ENCODE data around the gene TCERG1. TPM values are rescaled to one million over a fixed set of nuclear protein-coding genes. Genes with fewer than 3 reads are reported as not detected.

Gene TCERG1
- polyA plus RNA-seq, 4 donors = 88.7 to 148 (median 128) TPM

- DNase-seq (ENCODE audit: low read depth in 4 of 4, low spot score in 3 of 4) = no peak
Observed at GRCh38 chr5:146451411-146451810, 4.3 kb downstream of the TCERG1 start.

- no peak for DNase-seq (ENCODE audit: low read depth in 4 of 4, low spot score in 3 of 4)
Observed at GRCh38 chr5:146457431-146457830, 10.3 kb downstream of the TCERG1 start.

- no peak for DNase-seq (ENCODE audit: low read depth in 4 of 4, low spot score in 3 of 4)
Observed at GRCh38 chr5:146458894-146459293, 11.8 kb downstream of the TCERG1 start.

- no peak for DNase-seq (ENCODE audit: low read depth in 4 of 4, low spot score in 3 of 4)
Observed at GRCh38 chr5:146461319-146461718, 14.2 kb downstream of the TCERG1 start.

GRCh38 chr5:146463446-146463845 lies 16.3 kb downstream of the TCERG1 start:
- DNase-seq (ENCODE audit: low read depth in 4 of 4, low spot score in 3 of 4) = no peak

GRCh38 chr5:146466521-146467349 lies 19.6 kb downstream of the TCERG1 start:
- DNase-seq (ENCODE audit: low read depth in 4 of 4, low spot score in 3 of 4) = no peak

GRCh38 chr5:146467760-146468159 lies 20.6 kb downstream of the TCERG1 start:
- no peak for DNase-seq (ENCODE audit: low read depth in 4 of 4, low spot score in 3 of 4)

- DNase-seq (ENCODE audit: low read depth in 4 of 4, low spot score in 3 of 4) = no peak
Observed at GRCh38 chr5:146474065-146474464, 26.9 kb downstream of the TCERG1 start.

- DNase-seq (ENCODE audit: low read depth in 4 of 4, low spot score in 3 of 4) = no peak
Observed at GRCh38 chr5:146475190-146475780, 28.2 kb downstream of the TCERG1 start.

GRCh38 chr5:146475906-146476305 lies 28.8 kb downstream of the TCERG1 start:
- DNase-seq (ENCODE audit: low read depth in 4 of 4, low spot score in 3 of 4) = no peak

- DNase-seq (ENCODE audit: low read depth in 4 of 4, low spot score in 3 of 4) = no peak
Observed at GRCh38 chr5:146482775-146483174, 35.6 kb downstream of the TCERG1 start.

GRCh38 chr5:146484714-146485391 lies 37.7 kb downstream of the TCERG1 start:
- no peak for DNase-seq (ENCODE audit: low read depth in 4 of 4, low spot score in 3 of 4)

- no peak for DNase-seq (ENCODE audit: low read depth in 4 of 4, low spot score in 3 of 4)
Observed at GRCh38 chr5:146490089-146490843, 43.1 kb downstream of the TCERG1 start.

- no peak for DNase-seq (ENCODE audit: low read depth in 4 of 4, low spot score in 3 of 4)
Observed at GRCh38 chr5:146494656-146495055, 47.5 kb downstream of the TCERG1 start.

GRCh38 chr5:146499680-146500079 lies 52.5 kb downstream of the TCERG1 start:
- no peak for DNase-seq (ENCODE audit: low read depth in 4 of 4, low spot score in 3 of 4)

- DNase-seq (ENCODE audit: low read depth in 4 of 4, low spot score in 3 of 4) = no peak
Observed at GRCh38 chr5:146507428-146507827, 60.3 kb downstream of the TCERG1 start.

- DNase-seq (ENCODE audit: low read depth in 4 of 4, low spot score in 3 of 4) = no peak
Observed at GRCh38 chr5:146510559-146511125, 63.5 kb downstream of the TCERG1 start.

- DNase-seq (ENCODE audit: low read depth in 4 of 4, low spot score in 3 of 4) = no peak
Observed at GRCh38 chr5:146513462-146513861, 66.3 kb downstream of the TCERG1 start.

GRCh38 chr5:146514575-146514974 lies 67.4 kb downstream of the TCERG1 start:
- DNase-seq (ENCODE audit: low read depth in 4 of 4, low spot score in 3 of 4) = no peak

GRCh38 chr5:146515473-146516150 lies 68.5 kb downstream of the TCERG1 start:
- DNase-seq (ENCODE audit: low read depth in 4 of 4, low spot score in 3 of 4) = no peak
